ENCODE measurements around the gene B3GALT6.

The B3GALT6 gene

GRCh38 chr1:1283821-1284220 lies 51.8 kb downstream of the B3GALT6 start:
- no peaks in the 10 kb centered on the region for H3K27me3 ChIP-seq (ENCODE audit: insufficient read depth, poor library complexity, severe bottlenecking)

More at GRCh38 chr1:1283821-1284220, 51.8 kb downstream of the B3GALT6 start:
- Histone ChIP-seq H3K27ac (replicated peaks) (no peak overlapping the region), H3K4me3 (replicated peaks; ENCODE audit: insufficient read depth, low read length) (no peak overlapping the region)
- no peak for DNase-seq (ENCODE audit: low read depth in 1 of 2, low spot score in 1 of 2)
- TF ChIP-seq POLR2AphosphoS5 (IDR thresholded peaks at IDR 0.05; ENCODE audit: low read depth) (no peak), CTCF (IDR thresholded peaks at IDR 0.05; ENCODE audit: insufficient read depth, low read length) (no peak), SPI1 (IDR thresholded peaks at IDR 0.05; ENCODE audit: borderline replicate concordance, low read depth) (no peak), REST (IDR thresholded peaks at IDR 0.05; ENCODE audit: insufficient replicate concordance, low read depth) (no peak), GABPA (IDR thresholded peaks at IDR 0.05; ENCODE audit: low read depth) (no peak)

Measured in HL-60 (cell line).